GM23248 (cell line): Measurements from ENCODE around the gene C9orf50. TPM values are rescaled to one million over a fixed set of nuclear protein-coding genes. Genes with fewer than 3 reads are reported as not detected.

Source experiments
- DNase-seq: peaks from one replicate; pipeline ENCODE4 v3.0.0-alpha.2; 2015
- H2AFZ ChIP-seq: fragments of 200-600 bp; sonication (generic); 2 replicates; pipeline ENCODE4 v1.6.1; 2016; ENCODE audit warnings: antibody characterized with exemption
- H3F3A ChIP-seq: fragments of 200-600 bp; sonication (generic); 2 replicates; pipeline ENCODE4 v1.6.1; 2016; ENCODE audit warnings: mild to moderate bottlenecking, antibody characterized with exemption, mixed run types; ENCODE audit not compliant: insufficient read depth
- H3K27ac ChIP-seq: fragments of 200-600 bp; sonication (generic); 2 replicates; pipeline ENCODE4 v1.5.1; 2016; ENCODE audit warnings: mild to moderate bottlenecking
- H3K27me3 ChIP-seq: fragments of 200-600 bp; sonication (generic); replicated peaks from 2 replicates; pipeline ENCODE4 v1.6.1; 2016; ENCODE audit warnings: mild to moderate bottlenecking; ENCODE audit not compliant: insufficient read depth
- H3K36me3 ChIP-seq: fragments of 200-600 bp; sonication (generic); 2 replicates; pipeline ENCODE4 v1.6.1; 2016; ENCODE audit warnings: low read depth, mild to moderate bottlenecking
- H3K4me1 ChIP-seq: fragments of 200-600 bp; sonication (generic); 2 replicates; pipeline ENCODE4 v1.6.1; 2016; ENCODE audit warnings: mild to moderate bottlenecking; ENCODE audit not compliant: insufficient read depth
- H3K4me2 ChIP-seq: fragments of 200-600 bp; sonication (generic); one replicate; pipeline ENCODE4 v1.6.1; 2016; ENCODE audit warnings: mild to moderate bottlenecking; ENCODE audit not compliant: unreplicated experiment
- H3K4me3 ChIP-seq: fragments of 200-600 bp; sonication (generic); 2 replicates; pipeline ENCODE4 v1.5.1; 2016; ENCODE audit warnings: mild to moderate bottlenecking
- H3K79me2 ChIP-seq: fragments of 200-600 bp; sonication (generic); 2 replicates; pipeline ENCODE4 v1.6.1; 2016; ENCODE audit warnings: mild to moderate bottlenecking; ENCODE audit not compliant: insufficient read depth
- H3K9ac ChIP-seq: fragments of 200-600 bp; sonication (generic); 2 replicates; pipeline ENCODE4 v1.6.1; 2016; ENCODE audit warnings: mild to moderate bottlenecking
- H3K9me2 ChIP-seq: fragments of 200-600 bp; sonication (generic); 2 replicates; pipeline ENCODE4 v1.6.1; 2016; ENCODE audit warnings: mixed run types, mild to moderate bottlenecking, moderate library complexity; ENCODE audit not compliant: insufficient read depth
- H3K9me3 ChIP-seq: fragments of 200-600 bp; sonication (generic); one replicate; pipeline ENCODE4 v1.6.1; 2017; ENCODE audit warnings: low read depth
- H4K20me1 ChIP-seq: fragments of 200-600 bp; sonication (generic); 2 replicates; pipeline ENCODE4 v1.6.0; 2016; ENCODE audit not compliant: insufficient read depth
- EZH2 ChIP-seq: fragments of 200-600 bp; sonication (generic); IDR thresholded peaks from 2 replicates; pipeline ENCODE4 v1.6.1; 2018; ENCODE audit warnings: antibody characterized with exemption, mild to moderate bottlenecking; ENCODE audit not compliant: insufficient read depth, poor library complexity, severe bottlenecking
- EZH2phosphoT487 ChIP-seq: fragments of 200-600 bp; sonication (generic); IDR thresholded peaks from 2 replicates; pipeline ENCODE4 v1.6.1; 2018; ENCODE audit warnings: antibody characterized with exemption, moderate library complexity, mild to moderate bottlenecking, low read depth; ENCODE audit not compliant: insufficient read depth
- WGBS, 2 experiments: methylation state at CpG; one replicate each; pipeline ENCODE4 v1.1.6; 2015 to 2017; ENCODE audit warnings: low lambda C conversion rate in 2 of 2, low coverage in 1 of 2; ENCODE audit errors: missing lambda C conversion rate in 2 of 2; 5-methylcytosine and 5-hydroxymethylcytosine counted together
- in situ Hi-C: fragments of 300-500 bp; cut with MboI; formaldehyde crosslinking; loops from 2 replicates; pipeline ENCODE4 v1.15.0; 2020
- polyA plus RNA-seq: library from polyadenylated mRNA; unstranded; fragments of >200 nt; fragmentation: Nextera tagmentation; extraction: Ambion mirVana; gene quantifications from 2 replicates; pipeline ENCODE4 v1.2.1, GENCODE V29; 2016
- total RNA-seq: library from RNA; depleted of rRNA; stranded (reverse); fragments of >200 nt; shearing (Covaris generic); gene quantifications from 2 replicates; pipeline ENCODE4 v1.2.3, GENCODE V29; 2014; rRNA removed

Gene C9orf50, protein sequence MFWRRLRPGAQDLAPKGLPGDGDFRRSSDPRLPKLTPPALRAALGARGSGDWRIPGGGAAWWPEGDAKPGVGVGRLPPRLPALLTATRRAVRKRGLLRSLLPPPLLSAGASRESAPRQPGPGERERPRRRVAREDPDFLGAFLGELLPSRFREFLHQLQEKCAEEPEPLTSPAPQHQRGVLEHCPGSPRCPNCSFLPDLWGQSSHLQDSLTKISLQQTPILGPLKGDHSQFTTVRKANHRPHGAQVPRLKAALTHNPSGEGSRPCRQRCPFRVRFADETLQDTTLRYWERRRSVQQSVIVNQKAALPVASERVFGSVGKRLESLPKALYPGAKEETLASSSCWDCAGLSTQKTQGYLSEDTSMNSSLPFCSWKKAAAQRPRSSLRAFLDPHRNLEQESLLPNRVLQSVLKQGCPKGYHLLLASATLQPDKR
- total RNA-seq (0.32 TPM in 1 of 2 replicates, not detected in the other), polyA plus RNA-seq (0.23 and 0.56 TPM in 2 replicates)

DNA sequence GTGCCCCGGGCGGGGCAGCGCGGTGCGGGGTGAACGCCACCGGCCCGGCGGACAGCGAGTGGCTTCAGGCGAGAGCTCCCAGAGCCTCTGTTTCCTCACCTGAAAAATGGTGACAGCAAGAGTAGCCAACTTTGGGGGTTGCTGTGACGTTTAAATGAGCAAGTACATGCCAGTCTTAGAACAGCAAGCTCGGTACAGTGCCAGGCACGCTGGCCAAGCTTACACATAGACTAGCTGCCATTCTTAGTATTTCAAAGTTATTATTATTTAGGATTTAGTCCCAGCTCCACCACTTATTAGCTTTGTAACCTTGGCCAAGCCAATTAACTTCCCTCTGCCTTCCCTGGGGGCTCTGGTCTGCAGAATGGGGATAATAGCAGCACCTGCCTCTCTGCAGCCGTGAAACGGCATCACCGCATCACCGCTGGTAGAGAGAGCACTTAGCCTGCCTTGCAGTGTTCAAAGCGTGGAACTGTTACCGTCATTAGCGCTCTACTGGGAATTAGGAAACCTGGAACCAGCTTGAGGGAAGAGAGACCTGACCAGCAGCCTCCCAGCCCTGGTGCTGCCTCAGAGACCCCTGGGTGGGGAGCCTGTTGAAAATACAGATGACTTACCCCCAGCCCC, at the start of gene C9orf50:
Gene C9orf50 (minus strand): TSS at position 433 of the 627 bp plus-strand sequence. CDS start 527 bp downstream, outside the sequence.
- no peaks in the 10 kb centered on the region for H3K36me3 ChIP-seq
- H3K4me2 ChIP-seq, result peak within 1 kb of the TSS; percentile 81
- in situ Hi-C loops, result no loop called here
- TF ChIP-seq EZH2phosphoT487, result no peak
- no peak for TF ChIP-seq EZH2
- no peaks in the 10 kb centered on the region for H3K27me3 ChIP-seq
- peak within 1 kb of the TSS; percentile 75 for H3K4me3 ChIP-seq
- no peaks in the 10 kb centered on the region for H3K9me3 ChIP-seq
- H3K79me2 ChIP-seq, result 0 out of 2 replicates have a peak, but pooled peaks cover 6% of the 10 kb centered on the region
- no peaks in the 10 kb centered on the region for H3K9me2 ChIP-seq
- no peak within 1 kb of the TSS for H3K27ac ChIP-seq
- 25 to 31% methylated on average over 20 to 21 of the region's 21 CpGs for whole genome bisulfite sequencing, 2 experiments
- peaks cover 25% of the 10 kb centered on the region for H3K4me1 ChIP-seq
- H3K9ac ChIP-seq, result peak within 1 kb of the TSS; percentile 78
- peak within 1 kb of the TSS; percentile 79 for H2AFZ ChIP-seq
- H3F3A ChIP-seq, result peaks cover 42% of the 10 kb centered on the region
- peak; percentile 59 for DNase-seq
- H4K20me1 ChIP-seq, result no peaks in the 10 kb centered on the region

DNA sequence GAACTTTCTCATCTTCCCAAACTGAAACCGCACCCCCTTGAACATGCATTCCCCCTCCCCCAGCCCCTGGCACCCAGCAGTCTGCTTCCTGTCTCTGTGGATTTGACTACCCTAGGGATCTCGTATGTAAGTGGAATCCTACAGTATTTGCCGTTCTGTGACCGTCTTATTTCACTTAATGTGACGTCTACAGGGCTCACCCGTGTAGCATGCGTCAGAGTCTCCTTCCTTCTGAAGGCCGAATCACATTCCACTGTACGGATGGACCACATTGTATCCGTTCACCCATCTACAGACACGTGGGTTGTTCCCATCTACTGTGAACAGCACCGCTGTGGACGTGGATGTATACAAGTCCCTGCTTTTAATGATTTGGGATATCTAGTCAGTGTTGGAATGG, 49.0 kb upstream of the C9orf50 start:
- H4K20me1 ChIP-seq, result no peaks in the 10 kb centered on the region
- peak overlapping the region; percentile 82 for H3K4me3 ChIP-seq
- DNase-seq, result peak; percentile 97
- H3K9ac ChIP-seq, result peak overlapping the region; percentile 94
- in situ Hi-C loops, result no loop called here
- no peaks in the 10 kb centered on the region for H3K36me3 ChIP-seq
- no peaks in the 10 kb centered on the region for H3K9me2 ChIP-seq
- H3K4me2 ChIP-seq, result peak overlapping the region; percentile 91
- H3F3A ChIP-seq, result peaks cover 39% of the 10 kb centered on the region
- no peak overlapping the region for H2AFZ ChIP-seq
- peaks cover 88% of the 10 kb centered on the region for H3K79me2 ChIP-seq
- H3K27ac ChIP-seq, result peak overlapping the region; percentile 99
- 10 to 12% methylated on average over 13 of the region's 13 CpGs for WGBS, 2 experiments
- no peaks in the 10 kb centered on the region for H3K9me3 ChIP-seq
- TF ChIP-seq EZH2phosphoT487 (no peak), EZH2 (no peak)
- no peaks in the 10 kb centered on the region for H3K27me3 ChIP-seq
- H3K4me1 ChIP-seq, result peaks cover 36% of the 10 kb centered on the region

DNA sequence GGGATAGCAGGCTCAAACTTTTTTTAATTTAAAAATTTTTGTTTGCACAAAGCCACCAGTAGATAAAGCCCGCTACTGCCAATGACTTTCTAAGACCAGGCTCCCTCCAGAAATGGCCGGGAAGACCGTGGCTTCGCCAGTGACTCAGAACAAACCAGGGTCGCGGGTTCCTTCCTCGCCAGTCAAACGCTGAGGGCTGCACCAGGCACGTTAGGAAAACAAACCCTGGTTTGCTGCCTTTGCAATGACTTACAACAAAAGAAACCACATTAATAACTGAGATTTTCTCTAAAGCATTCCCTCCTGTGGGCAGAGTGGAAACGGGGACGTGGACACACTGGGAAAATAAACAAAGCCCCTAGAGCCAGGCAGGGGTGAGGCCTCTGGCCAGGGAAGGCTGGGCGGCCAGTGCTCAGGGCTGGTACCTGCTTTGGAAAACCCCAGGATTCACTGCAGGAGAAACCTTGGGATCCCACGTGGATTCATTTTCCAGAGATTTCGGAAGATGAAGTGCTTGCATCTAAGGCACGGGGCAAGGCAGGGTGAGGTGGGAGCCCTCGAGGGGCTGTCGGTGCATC, 48.3 kb upstream of the C9orf50 start:
- Histone ChIP-seq H3F3A (peaks cover 39% of the 10 kb centered on the region), H4K20me1 (no peaks in the 10 kb centered on the region), H3K36me3 (no peaks in the 10 kb centered on the region), H3K9me2 (no peaks in the 10 kb centered on the region), H3K27me3 (no peaks in the 10 kb centered on the region), H3K4me2 (peak overlapping the region; percentile 91), H3K4me3 (peak overlapping the region; percentile 82), H2AFZ (no peak overlapping the region), H3K4me1 (peaks cover 36% of the 10 kb centered on the region), H3K79me2 (peaks cover 81% of the 10 kb centered on the region), H3K9ac (peak overlapping the region; percentile 94), H3K9me3 (no peaks in the 10 kb centered on the region), H3K27ac (peak overlapping the region; percentile 99)
- DNase-seq, result peak; percentile 96
- no peak for TF ChIP-seq EZH2
- no peak for TF ChIP-seq EZH2phosphoT487
- in situ Hi-C loops, result no loop called here
- 18 to 22% methylated on average over 17 of the region's 17 CpGs for WGBS, 2 experiments

DNA sequence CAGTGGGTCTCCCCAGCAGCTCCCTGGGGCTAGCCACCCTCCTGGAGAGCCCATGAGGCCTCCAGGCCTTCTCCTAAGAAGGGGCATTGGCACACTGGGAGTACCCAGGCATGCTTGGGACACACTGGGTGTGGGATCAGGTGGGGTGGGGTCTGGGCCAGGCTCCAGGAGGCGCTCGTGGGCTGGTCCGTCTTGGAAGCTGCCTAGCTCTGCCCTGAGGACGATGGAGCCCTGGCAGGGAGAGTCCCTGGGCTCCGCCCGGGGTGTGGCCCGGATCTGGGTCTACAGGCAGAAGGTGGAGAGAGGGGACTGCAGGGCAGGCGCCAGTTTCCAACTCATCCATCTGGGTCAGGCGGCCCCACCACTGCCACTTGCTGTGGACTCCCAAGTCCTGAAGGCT, 46.9 kb upstream of the C9orf50 start:
- peaks cover 35% of the 10 kb centered on the region for H3F3A ChIP-seq
- peaks cover 36% of the 10 kb centered on the region for H3K4me1 ChIP-seq
- peak overlapping the region; percentile 91 for H3K4me2 ChIP-seq
- H3K4me3 ChIP-seq, result peak overlapping the region; percentile 82
- peaks cover 67% of the 10 kb centered on the region for H3K79me2 ChIP-seq
- no peaks in the 10 kb centered on the region for H3K36me3 ChIP-seq
- no peak for TF ChIP-seq EZH2
- TF ChIP-seq EZH2phosphoT487, result no peak
- H3K9me3 ChIP-seq, result no peaks in the 10 kb centered on the region
- 4 to 10% methylated on average over 9 of the region's 9 CpGs for WGBS, 2 experiments
- H3K9ac ChIP-seq, result peak overlapping the region; percentile 94
- H3K27ac ChIP-seq, result peak overlapping the region; percentile 99
- H3K27me3 ChIP-seq, result no peaks in the 10 kb centered on the region
- H2AFZ ChIP-seq, result no peak overlapping the region
- H4K20me1 ChIP-seq, result no peaks in the 10 kb centered on the region
- peak; percentile 81 for DNase-seq
- in situ Hi-C loops, result no loop called here
- no peaks in the 10 kb centered on the region for H3K9me2 ChIP-seq
